GM23338 (cell line): ENCODE measurements around the gene FLNB. TPM values are rescaled to one million over a fixed set of nuclear protein-coding genes. Genes with fewer than 3 reads are reported as not detected.

Experiments used
- ATAC-seq: fragments of 200-7000 bp; cut with Tn5 transposase; 3 replicates; pipeline ENCODE4 v1.9.1; 2020
- DNase-seq: peaks from one replicate; pipeline ENCODE4 v3.0.0-alpha.2; 2015; ENCODE audit warnings: low spot score
- H2AFZ ChIP-seq: fragments of 200-600 bp; sonication (generic); 2 replicates; pipeline ENCODE4 v1.8.0; 2016; ENCODE audit warnings: antibody characterized with exemption, mild to moderate bottlenecking, moderate library complexity
- H3F3A ChIP-seq: fragments of 200-600 bp; sonication (generic); replicated peaks from 2 replicates; pipeline ENCODE4 v1.8.0; 2017; ENCODE audit warnings: antibody characterized with exemption, mixed run types, low read depth
- H3K27ac ChIP-seq: fragments of 200-600 bp; sonication (generic); 2 replicates; pipeline ENCODE4 v1.6.1; 2016; ENCODE audit warnings: low read depth
- H3K27me3 ChIP-seq: fragments of 200-600 bp; sonication (generic); 2 replicates; pipeline ENCODE4 v1.8.0; 2016; ENCODE audit warnings: mild to moderate bottlenecking, mixed run types, moderate library complexity; ENCODE audit not compliant: insufficient read depth
- H3K36me3 ChIP-seq: fragments of 200-600 bp; sonication (generic); 2 replicates; pipeline ENCODE4 v1.8.0; 2016; ENCODE audit warnings: mild to moderate bottlenecking; ENCODE audit not compliant: insufficient read depth
- H3K4me1 ChIP-seq: fragments of 200-600 bp; sonication (generic); 2 replicates; pipeline ENCODE4 v1.8.0; 2016; ENCODE audit warnings: mild to moderate bottlenecking, moderate library complexity; ENCODE audit not compliant: insufficient read depth
- H3K4me2 ChIP-seq: fragments of 200-600 bp; sonication (generic); 2 replicates; pipeline ENCODE4 v1.7.1; 2017; ENCODE audit warnings: mixed run types
- H3K4me3 ChIP-seq: fragments of 200-600 bp; sonication (generic); 2 replicates; pipeline ENCODE4 v1.6.1; 2016; ENCODE audit warnings: mixed run types
- H3K79me2 ChIP-seq: fragments of 200-600 bp; sonication (generic); replicated peaks from 2 replicates; pipeline ENCODE4 v1.8.0; 2017; ENCODE audit warnings: mild to moderate bottlenecking; ENCODE audit not compliant: insufficient read depth
- H3K9me2 ChIP-seq: fragments of 200-600 bp; sonication (generic); 2 replicates; pipeline ENCODE4 v1.8.0; 2017; ENCODE audit not compliant: insufficient read depth
- H4K20me1 ChIP-seq: fragments of 200-600 bp; sonication (generic); replicated peaks from 2 replicates; pipeline ENCODE4 v1.8.0; 2017; ENCODE audit warnings: mild to moderate bottlenecking; ENCODE audit not compliant: insufficient read depth
- H3K27ac Mint-ChIP-seq: 2 replicates; pipeline ENCODE4 v1.8.0; 2020; ENCODE audit warnings: inconsistent platforms, mild to moderate bottlenecking, moderate library complexity, mixed read lengths
- H3K27me3 Mint-ChIP-seq: 3 replicates; pipeline ENCODE4 v1.8.0; 2022; ENCODE audit warnings: low read depth, mild to moderate bottlenecking, moderate library complexity, mixed read lengths, inconsistent platforms; ENCODE audit not compliant: insufficient read depth, poor library complexity
- H3K36me3 Mint-ChIP-seq: 3 replicates; pipeline ENCODE4 v1.8.0; 2021; ENCODE audit warnings: low read depth, mild to moderate bottlenecking, inconsistent platforms, moderate library complexity, mixed read lengths
- H3K4me1 Mint-ChIP-seq: 3 replicates; pipeline ENCODE4 v1.8.0; 2020; ENCODE audit warnings: mild to moderate bottlenecking, inconsistent platforms, mixed read lengths
- H3K4me3 Mint-ChIP-seq: 3 replicates; pipeline ENCODE4 v1.8.0; 2021; ENCODE audit warnings: moderate library complexity, mild to moderate bottlenecking, inconsistent platforms, mixed read lengths
- H3K9me3 Mint-ChIP-seq: 3 replicates; pipeline ENCODE4 v1.8.0; 2020; ENCODE audit warnings: moderate library complexity, mild to moderate bottlenecking, inconsistent platforms, mixed read lengths
- CREB1 ChIP-seq: fragments of 250-450 bp; sonication (Bioruptor Pico); IDR thresholded peaks from 2 replicates; pipeline ENCODE4 v1.5.0; 2020; ENCODE audit warnings: low read depth, mild to moderate bottlenecking, moderate library complexity
- ETS1 ChIP-seq: IDR thresholded peaks from 2 replicates; pipeline ENCODE4 v1.6.1; 2016; ENCODE audit warnings: antibody characterized with exemption
- EZH2 ChIP-seq: fragments of 200-600 bp; sonication (generic); IDR thresholded peaks from one replicate; pipeline ENCODE4 v1.8.0; 2017; ENCODE audit warnings: antibody characterized with exemption, mild to moderate bottlenecking, low read depth; ENCODE audit not compliant: unreplicated experiment
- EZH2phosphoT487 ChIP-seq: fragments of 200-600 bp; sonication (generic); IDR thresholded peaks from one replicate; pipeline ENCODE4 v1.8.1; 2018; ENCODE audit warnings: antibody characterized with exemption; ENCODE audit not compliant: unreplicated experiment
- JUNB ChIP-seq: IDR thresholded peaks from one replicate; pipeline ENCODE4 v1.6.1; 2016; ENCODE audit warnings: antibody characterized with exemption; ENCODE audit not compliant: unreplicated experiment
- NANOG ChIP-seq: IDR thresholded peaks from 2 replicates; pipeline ENCODE4 v1.6.1; 2016; ENCODE audit warnings: antibody characterized with exemption, borderline replicate concordance
- POLR2AphosphoS5 ChIP-seq: IDR thresholded peaks from 2 replicates; pipeline ENCODE4 v1.6.1; 2016; ENCODE audit warnings: antibody characterized with exemption, low read depth
- REST ChIP-seq: IDR thresholded peaks from one replicate; pipeline ENCODE4 v1.6.1; 2018; ENCODE audit warnings: antibody characterized with exemption; ENCODE audit not compliant: unreplicated experiment
- STAT1 ChIP-seq: IDR thresholded peaks from one replicate; pipeline ENCODE4 v1.6.1; 2016; ENCODE audit warnings: antibody characterized with exemption; ENCODE audit not compliant: unreplicated experiment
- ZNF114 ChIP-seq: fragments of 250-450 bp; sonication (Bioruptor Pico); IDR thresholded peaks from 2 replicates; pipeline ENCODE4 v1.5.0; 2020; ENCODE audit warnings: mild to moderate bottlenecking, moderate library complexity
- ZNF331 ChIP-seq: fragments of 250-450 bp; sonication (Bioruptor Pico); IDR thresholded peaks from 2 replicates; pipeline ENCODE4 v1.5.0; 2020; ENCODE audit warnings: low read depth, mild to moderate bottlenecking, moderate library complexity
- polyA plus RNA-seq: library from polyadenylated mRNA; unstranded; fragments of >200 nt; fragmentation: Nextera tagmentation; extraction: Ambion mirVana; gene quantifications from 2 replicates; pipeline ENCODE4 v1.2.1, GENCODE V29; 2016
- total RNA-seq: library from RNA; depleted of rRNA; stranded (reverse); fragments of >200 nt; shearing (Covaris generic); gene quantifications from 2 replicates; pipeline ENCODE4 v1.2.3, GENCODE V29; 2014
- TF ChIP-seq, protein P1 (sequence below), 2 experiments: fragments of 200-600 bp in 1 of 2; sonication (generic) in 1 of 2; conservative IDR thresholded peaks; 2 replicates each; pipeline versions ENCODE4 v1.5.1 to v1.6.1; 2016 to 2017; ENCODE audit warnings: antibody characterized with exemption in 2 of 2, low read depth in 2 of 2, mild to moderate bottlenecking in 2 of 2, moderate library complexity in 1 of 2

Gene FLNB
- total and polyA plus RNA-seq, 2 experiments from 2014 or later, result 39.7 to 179 TPM

DNA sequence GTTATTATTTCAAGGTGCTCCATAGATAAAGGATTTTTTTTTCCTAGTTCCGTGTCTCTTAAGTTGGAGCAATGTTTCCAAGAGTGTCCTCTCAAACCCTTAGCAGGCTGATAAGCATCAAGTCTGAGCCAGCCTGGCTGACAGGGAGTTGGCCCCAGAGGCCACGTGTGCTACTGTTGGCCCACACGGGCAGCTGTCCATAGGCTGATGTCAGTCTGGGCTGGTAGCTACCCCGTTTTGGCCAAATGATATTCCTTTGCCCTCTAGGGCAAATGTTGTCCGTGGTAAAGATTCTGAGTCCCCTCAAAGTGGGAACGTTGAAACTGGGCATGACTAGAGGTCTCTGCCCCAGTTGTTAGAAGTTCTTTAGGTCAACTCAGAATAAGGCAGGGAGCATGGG is 99.4 kb downstream of the FLNB start:
- H3K4me2 ChIP-seq, result no peak overlapping the region
- H3K9me3 Mint-ChIP-seq, result no peaks in the 10 kb centered on the region
- no peaks in the 10 kb centered on the region for H3F3A ChIP-seq
- H3K9me2 ChIP-seq, result no peaks in the 10 kb centered on the region
- peaks cover 52% of the 10 kb centered on the region for H3K36me3 ChIP-seq
- no peak for DNase-seq
- H3K79me2 ChIP-seq, result no peaks in the 10 kb centered on the region
- no peaks in the 10 kb centered on the region for H3K4me1 ChIP-seq
- H3K27ac ChIP-seq, result no peak overlapping the region
- no peak overlapping the region for H3K27ac Mint-ChIP-seq
- H4K20me1 ChIP-seq, result peaks cover 8% of the 10 kb centered on the region; the same call in 1 of the 2 replicates
- ATAC-seq, result no peak
- H3K4me3 Mint-ChIP-seq, result no peak overlapping the region
- no peak overlapping the region for H3K4me3 ChIP-seq
- no peaks in the 10 kb centered on the region for H3K27me3 ChIP-seq
- TF ChIP-seq EZH2phosphoT487, result no peak
- H3K36me3 Mint-ChIP-seq, result peaks cover 74% of the 10 kb centered on the region
- H3K4me1 Mint-ChIP-seq, result no peaks in the 10 kb centered on the region
- no peak overlapping the region for H2AFZ ChIP-seq
- no peaks in the 10 kb centered on the region for H3K27me3 Mint-ChIP-seq

GRCh38 chr3:58109752-58110151 is 101.5 kb downstream of the FLNB start:
- ATAC-seq, result no peak
- TF ChIP-seq REST (no peak), CREB1 (CRISPR knock-in tag) (no peak), STAT1 (no peak), EZH2phosphoT487 (no peak), JUNB (no peak), ZNF331 (CRISPR knock-in tag) (no peak), ZNF114 (CRISPR knock-in tag) (no peak), EZH2 (no peak), ETS1 (no peak), NANOG (no peak), POLR2AphosphoS5 (no peak)
- TF ChIP-seq, protein P1, sequence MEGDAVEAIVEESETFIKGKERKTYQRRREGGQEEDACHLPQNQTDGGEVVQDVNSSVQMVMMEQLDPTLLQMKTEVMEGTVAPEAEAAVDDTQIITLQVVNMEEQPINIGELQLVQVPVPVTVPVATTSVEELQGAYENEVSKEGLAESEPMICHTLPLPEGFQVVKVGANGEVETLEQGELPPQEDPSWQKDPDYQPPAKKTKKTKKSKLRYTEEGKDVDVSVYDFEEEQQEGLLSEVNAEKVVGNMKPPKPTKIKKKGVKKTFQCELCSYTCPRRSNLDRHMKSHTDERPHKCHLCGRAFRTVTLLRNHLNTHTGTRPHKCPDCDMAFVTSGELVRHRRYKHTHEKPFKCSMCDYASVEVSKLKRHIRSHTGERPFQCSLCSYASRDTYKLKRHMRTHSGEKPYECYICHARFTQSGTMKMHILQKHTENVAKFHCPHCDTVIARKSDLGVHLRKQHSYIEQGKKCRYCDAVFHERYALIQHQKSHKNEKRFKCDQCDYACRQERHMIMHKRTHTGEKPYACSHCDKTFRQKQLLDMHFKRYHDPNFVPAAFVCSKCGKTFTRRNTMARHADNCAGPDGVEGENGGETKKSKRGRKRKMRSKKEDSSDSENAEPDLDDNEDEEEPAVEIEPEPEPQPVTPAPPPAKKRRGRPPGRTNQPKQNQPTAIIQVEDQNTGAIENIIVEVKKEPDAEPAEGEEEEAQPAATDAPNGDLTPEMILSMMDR (conservative IDR thresholded peaks at IDR 0.05; ENCODE audit: low read depth in 2 of 2), result no peak

More at GRCh38 chr3:58109752-58110151, 101.5 kb downstream of the FLNB start:
- no peak for DNase-seq
- Histone ChIP-seq H3K4me2 (no peak overlapping the region), H3K9me2 (no peaks in the 10 kb centered on the region), H3K79me2 (no peaks in the 10 kb centered on the region), H3K36me3 (peaks cover 58% of the 10 kb centered on the region), H2AFZ (no peak overlapping the region), H3K27ac (no peak overlapping the region), H4K20me1 (peaks cover 8% of the 10 kb centered on the region), H3K4me1 (no peaks in the 10 kb centered on the region), H3F3A (no peaks in the 10 kb centered on the region), H3K4me3 (no peak overlapping the region), H3K27me3 (no peaks in the 10 kb centered on the region)
- H3K4me1 Mint-ChIP-seq, result no peaks in the 10 kb centered on the region
- H3K27me3 Mint-ChIP-seq, result no peaks in the 10 kb centered on the region
- peak overlapping the region; percentile 34; the same call in 1 of the 2 replicates for H3K27ac Mint-ChIP-seq
- H3K36me3 Mint-ChIP-seq, result peaks cover 75% of the 10 kb centered on the region
- no peak overlapping the region for H3K4me3 Mint-ChIP-seq
- H3K9me3 Mint-ChIP-seq, result no peaks in the 10 kb centered on the region
